Lower lobe of right lung (tissue), 2 donors: ENCODE measurements around the gene AMFR. TPM values are rescaled to one million over a fixed set of nuclear protein-coding genes. Genes with fewer than 3 reads are reported as not detected.

Experiments used
- ATAC-seq, 2 donors: fragments of 200-7000 bp; cut with Tn5 transposase; one replicate each; pipeline ENCODE4 v1.9.1; 2020 to 2022; ENCODE audit warnings: mild to moderate bottlenecking in 2 of 2, moderate library complexity in 2 of 2
- DNase-seq: peaks from one replicate; pipeline ENCODE4 v3.0.0-alpha.2; 2020
- H3K27ac ChIP-seq: fragments of 200-600 bp; one replicate; pipeline ENCODE4 v1.8.0; 2022
- H3K27me3 ChIP-seq: fragments of 200-600 bp; one replicate; pipeline ENCODE4 v1.8.0; 2022; ENCODE audit warnings: low read depth
- H3K36me3 ChIP-seq: fragments of 200-600 bp; one replicate; pipeline ENCODE4 v1.8.0; 2022; ENCODE audit warnings: mild to moderate bottlenecking
- H3K4me1 ChIP-seq: fragments of 200-600 bp; one replicate; pipeline ENCODE4 v1.8.0; 2022
- H3K4me3 ChIP-seq: fragments of 200-600 bp; one replicate; pipeline ENCODE4 v1.8.0; 2022; ENCODE audit warnings: mild to moderate bottlenecking
- H3K9me3 ChIP-seq: fragments of 200-600 bp; one replicate; pipeline ENCODE4 v1.8.0; 2022
- intact Hi-C: fragments of 100-400 bp; cut with DNase I; formaldehyde crosslinking; loops from one replicate; pipeline ENCODE4 v1.11.0; 2022
- total RNA-seq: library from RNA; stranded (reverse); fragmentation: NEBNext Ultra II Directional; extraction: Animal tissue kit (Norgen Biotek cat#: 25700); gene quantifications from one replicate; pipeline ENCODE4 v1.2.1, GENCODE V29; 2021
- TF ChIP-seq, protein P1 (sequence below): fragments of 200-600 bp; IDR thresholded peaks from one replicate; pipeline ENCODE4 v1.8.0; 2022; ENCODE audit warnings: antibody characterized with exemption, mild to moderate bottlenecking
- donor health status: DM: no; HTN: yes; CAD: no; lungs with severe emphysema.

AMFR gene
- total RNA-seq, 1 donor from 2014 or later, result 90.4 TPM

DNA sequence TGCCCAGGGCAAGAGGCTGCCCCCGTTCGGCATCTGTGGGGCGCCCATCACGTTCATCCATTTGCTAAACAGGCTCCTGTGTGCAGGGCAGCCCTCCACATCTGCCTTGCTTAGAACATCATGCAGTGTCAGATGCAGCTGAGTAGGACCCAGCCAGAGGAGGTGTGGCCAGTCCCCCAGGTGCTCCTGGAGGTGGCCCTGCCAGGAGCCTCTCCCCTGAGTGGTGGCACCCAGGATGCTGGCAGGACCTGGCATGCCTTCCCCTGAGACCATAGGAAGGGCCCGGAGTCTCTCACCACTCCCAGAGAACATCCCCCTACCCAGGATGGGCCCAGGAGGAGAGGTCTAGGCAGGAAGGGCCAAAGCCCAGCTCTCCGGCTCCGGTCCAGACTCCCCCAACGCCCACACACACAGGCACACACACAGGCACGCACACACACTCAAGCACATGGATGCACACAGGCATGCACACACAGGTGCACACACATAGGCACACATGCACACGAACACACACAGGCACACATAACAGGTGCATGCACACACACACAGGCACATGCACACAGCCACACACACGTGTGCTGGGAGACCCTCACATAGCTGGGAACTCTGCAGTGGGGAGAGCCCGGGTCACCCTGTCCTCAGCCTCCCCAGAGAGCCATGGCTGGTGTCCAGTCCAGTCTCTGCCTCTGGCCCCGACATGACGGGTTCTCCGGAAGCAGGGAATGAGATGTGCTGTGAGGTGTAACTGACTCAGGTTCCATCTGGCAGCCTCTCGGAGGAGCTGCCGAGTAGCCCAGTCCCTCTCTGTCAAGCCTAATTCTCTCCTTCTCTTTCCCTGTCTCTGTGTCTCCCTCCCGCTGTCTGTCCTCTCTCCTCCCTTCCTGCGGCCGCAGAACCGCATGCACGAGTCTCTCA is 74.6 kb downstream of the AMFR start:
- DNase-seq, result no peak
- ATAC-seq, result no peak
- intact Hi-C loops, result no loop called here
- H3K9me3 ChIP-seq, result no peaks in the 10 kb centered on the region
- H3K27me3 ChIP-seq, result no peaks in the 10 kb centered on the region
- H3K36me3 ChIP-seq, result no peaks in the 10 kb centered on the region
- no peak overlapping the region for H3K27ac ChIP-seq
- H3K4me1 ChIP-seq, result peaks cover under 1% of the 10 kb centered on the region
- no peak overlapping the region for H3K4me3 ChIP-seq
- TF ChIP-seq, protein P1, sequence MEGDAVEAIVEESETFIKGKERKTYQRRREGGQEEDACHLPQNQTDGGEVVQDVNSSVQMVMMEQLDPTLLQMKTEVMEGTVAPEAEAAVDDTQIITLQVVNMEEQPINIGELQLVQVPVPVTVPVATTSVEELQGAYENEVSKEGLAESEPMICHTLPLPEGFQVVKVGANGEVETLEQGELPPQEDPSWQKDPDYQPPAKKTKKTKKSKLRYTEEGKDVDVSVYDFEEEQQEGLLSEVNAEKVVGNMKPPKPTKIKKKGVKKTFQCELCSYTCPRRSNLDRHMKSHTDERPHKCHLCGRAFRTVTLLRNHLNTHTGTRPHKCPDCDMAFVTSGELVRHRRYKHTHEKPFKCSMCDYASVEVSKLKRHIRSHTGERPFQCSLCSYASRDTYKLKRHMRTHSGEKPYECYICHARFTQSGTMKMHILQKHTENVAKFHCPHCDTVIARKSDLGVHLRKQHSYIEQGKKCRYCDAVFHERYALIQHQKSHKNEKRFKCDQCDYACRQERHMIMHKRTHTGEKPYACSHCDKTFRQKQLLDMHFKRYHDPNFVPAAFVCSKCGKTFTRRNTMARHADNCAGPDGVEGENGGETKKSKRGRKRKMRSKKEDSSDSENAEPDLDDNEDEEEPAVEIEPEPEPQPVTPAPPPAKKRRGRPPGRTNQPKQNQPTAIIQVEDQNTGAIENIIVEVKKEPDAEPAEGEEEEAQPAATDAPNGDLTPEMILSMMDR, result no peak

DNA sequence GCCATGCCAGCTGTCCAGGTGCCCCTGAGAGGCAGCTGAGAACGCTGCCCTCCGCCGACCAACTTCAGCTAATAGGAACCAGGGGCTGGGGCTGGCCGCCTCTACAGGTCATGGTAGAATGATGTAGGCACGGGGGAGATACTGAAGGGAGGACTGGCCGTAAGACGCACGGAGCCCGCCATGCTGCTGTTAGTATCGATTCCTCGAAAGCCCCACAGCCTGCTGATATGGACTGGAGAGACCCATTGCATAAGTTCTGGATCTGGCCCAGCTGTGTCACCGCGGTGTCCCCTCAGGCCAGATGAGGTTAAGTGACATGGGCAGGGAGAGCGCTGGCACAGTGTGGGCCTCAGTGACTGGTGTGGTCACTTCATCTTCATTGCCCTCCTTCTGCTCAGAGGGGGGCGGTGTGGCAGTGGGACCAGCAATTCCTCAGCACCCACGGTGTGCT is 75.6 kb downstream of the AMFR start:
- TF ChIP-seq, protein P1, result no peak
- Histone ChIP-seq H3K27me3 (no peaks in the 10 kb centered on the region), H3K4me1 (no peaks in the 10 kb centered on the region), H3K27ac (no peak overlapping the region), H3K4me3 (no peak overlapping the region), H3K36me3 (no peaks in the 10 kb centered on the region), H3K9me3 (no peaks in the 10 kb centered on the region)
- ATAC-seq (no peak), DNase-seq (no peak)
- intact Hi-C loops, result no loop called here

DNA sequence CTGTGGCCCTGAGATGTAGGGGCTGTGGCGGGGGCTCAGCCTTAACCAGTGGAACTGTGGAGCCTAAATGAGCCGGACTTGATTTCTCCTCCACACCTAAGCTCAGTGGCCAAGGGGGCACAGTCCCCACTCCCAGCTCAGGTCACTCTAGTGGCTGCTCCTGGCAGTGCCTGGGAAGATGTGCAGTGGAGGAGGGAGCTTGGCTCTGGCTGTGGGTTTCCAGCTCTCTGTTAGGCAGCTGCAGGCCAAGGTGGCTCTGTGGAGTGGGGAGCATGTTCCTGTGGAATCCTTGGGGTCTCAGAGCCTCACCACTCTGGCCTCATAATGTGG is 76.3 kb downstream of the AMFR start:
- Histone ChIP-seq H3K27me3 (no peaks in the 10 kb centered on the region), H3K27ac (no peak overlapping the region), H3K36me3 (no peaks in the 10 kb centered on the region), H3K4me1 (no peaks in the 10 kb centered on the region), H3K9me3 (no peaks in the 10 kb centered on the region), H3K4me3 (no peak overlapping the region)
- intact Hi-C loops, result no loop called here
- no peak for ATAC-seq
- no peak for DNase-seq
- TF ChIP-seq, protein P1, result no peak

DNA sequence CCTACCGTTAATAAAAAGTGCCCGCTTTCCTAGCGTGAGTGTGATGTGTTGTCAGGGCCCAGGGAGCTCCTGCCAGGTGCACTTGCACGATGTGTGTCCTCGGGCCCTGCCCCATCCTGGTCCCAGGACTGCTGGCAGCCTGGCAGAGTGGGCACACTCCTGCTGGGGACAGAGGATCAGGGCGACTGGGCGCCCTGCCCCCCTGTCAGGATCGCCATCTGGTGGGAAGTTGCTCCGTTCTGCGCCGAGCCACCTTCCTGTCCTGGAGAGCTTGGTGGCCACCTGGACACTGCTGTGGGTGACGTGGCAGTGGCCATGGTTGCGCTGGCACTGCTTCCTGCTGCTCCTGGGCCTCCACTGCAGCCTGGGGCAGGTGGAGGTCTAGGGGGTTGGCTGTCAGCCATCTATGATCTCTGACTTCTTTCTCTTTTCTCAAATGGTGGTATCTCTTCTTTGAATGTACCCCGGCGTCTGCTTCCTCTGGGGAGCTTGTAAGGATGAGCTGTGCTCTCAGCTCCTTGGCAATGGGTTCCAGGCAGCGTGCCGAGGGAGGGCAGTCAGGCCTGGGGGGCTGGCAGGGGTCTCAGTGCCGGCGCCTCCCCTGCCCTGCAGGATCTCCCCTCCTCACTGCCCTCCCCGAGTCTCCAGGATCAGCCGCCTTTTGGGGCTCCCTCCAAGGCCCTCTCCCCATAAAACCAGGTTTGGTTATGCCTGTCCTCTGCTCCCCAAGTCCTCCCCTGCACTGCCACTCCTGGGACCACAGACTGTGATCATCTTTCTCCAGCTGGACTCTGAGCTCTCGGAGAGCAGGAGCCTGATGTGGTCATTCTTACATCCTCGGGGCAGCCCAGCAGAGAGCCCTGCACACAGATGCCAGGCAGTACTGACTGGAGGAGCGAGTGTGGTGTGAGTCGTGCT is 76.9 kb downstream of the AMFR start:
- Histone ChIP-seq H3K27me3 (no peaks in the 10 kb centered on the region), H3K36me3 (no peaks in the 10 kb centered on the region), H3K27ac (no peak overlapping the region), H3K4me3 (no peak overlapping the region), H3K4me1 (no peaks in the 10 kb centered on the region), H3K9me3 (no peaks in the 10 kb centered on the region)
- TF ChIP-seq, protein P1, result no peak
- ATAC-seq (no peak), DNase-seq (peak; percentile 28)
- intact Hi-C loops, result no loop called here

DNA sequence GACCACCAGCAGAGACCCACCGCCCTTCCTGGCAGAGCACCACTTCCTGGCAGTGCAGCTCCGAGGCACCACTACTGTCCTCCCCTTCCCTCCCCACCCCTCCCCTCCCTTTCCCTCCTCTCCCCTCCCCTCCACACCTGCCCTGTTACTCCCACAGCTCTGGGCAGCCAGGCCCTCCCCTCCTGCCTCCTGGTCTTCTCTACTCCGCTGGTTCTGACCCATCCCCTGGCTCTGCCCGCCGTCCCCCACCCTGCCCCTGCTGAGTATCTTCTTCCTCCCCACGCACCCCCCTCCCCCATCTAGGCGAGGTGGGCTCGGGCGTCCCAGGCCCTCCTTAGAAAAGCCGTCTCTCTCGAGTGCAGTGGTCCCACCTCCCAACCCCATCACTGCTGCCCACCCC is 77.7 kb downstream of the AMFR start:
- TF ChIP-seq, protein P1, result no peak
- H3K9me3 ChIP-seq, result no peaks in the 10 kb centered on the region
- intact Hi-C loops, result no loop called here
- DNase-seq (peak; percentile 24), ATAC-seq (no peak)
- H3K36me3 ChIP-seq, result no peaks in the 10 kb centered on the region
- no peaks in the 10 kb centered on the region for H3K27me3 ChIP-seq
- H3K4me1 ChIP-seq, result no peaks in the 10 kb centered on the region
- H3K4me3 ChIP-seq, result no peak overlapping the region
- H3K27ac ChIP-seq, result no peak overlapping the region
